WTC11 (cell line): Measurements from ENCODE around the gene TSPAN18.

ENCODE experiments used
- CREM ChIP-seq: sonication (generic); formaldehyde crosslinking; IDR thresholded peaks from 2 replicates; pipeline ENCODE4 v1.8.1; 2022; ENCODE audit warnings: mild to moderate bottlenecking, missing genetic modification reagents, moderate library complexity
- ELF4 ChIP-seq: sonication (generic); formaldehyde crosslinking; IDR thresholded peaks from 2 replicates; pipeline ENCODE4 v1.8.1; 2022; ENCODE audit warnings: low read depth, mild to moderate bottlenecking, moderate library complexity, missing genetic modification reagents
- ETV6 ChIP-seq: sonication (generic); formaldehyde crosslinking; IDR thresholded peaks from 2 replicates; pipeline ENCODE4 v1.8.1; 2022; ENCODE audit warnings: mild to moderate bottlenecking, missing genetic modification reagents
- HMGA2 ChIP-seq: fragments of 250-450 bp; sonication (Bioruptor Pico); IDR thresholded peaks from 2 replicates; pipeline ENCODE4 v1.4.0; 2021; ENCODE audit warnings: mild to moderate bottlenecking, moderate library complexity
- NR3C1 ChIP-seq: sonication (generic); formaldehyde crosslinking; conservative IDR thresholded peaks from 2 replicates; pipeline ENCODE4 v1.8.1; 2023; ENCODE audit warnings: low read depth, mild to moderate bottlenecking, missing genetic modification reagents
- TF ChIP-seq, protein P1 (sequence below): fragments of 200-600 bp; IDR thresholded peaks from 2 replicates; pipeline ENCODE4 v1.8.0; 2022; ENCODE audit warnings: antibody characterized with exemption
- TF ChIP-seq, protein P2 (sequence below): sonication (generic); formaldehyde crosslinking; IDR thresholded peaks from 2 replicates; pipeline ENCODE4 v1.8.0; 2022; ENCODE audit warnings: mild to moderate bottlenecking, missing genetic modification reagents

- TF ChIP-seq ETV6 (CRISPR knock-in tag) = no peak
- no peak for TF ChIP-seq HMGA2 (CRISPR knock-in tag)
- TF ChIP-seq, protein P1, sequence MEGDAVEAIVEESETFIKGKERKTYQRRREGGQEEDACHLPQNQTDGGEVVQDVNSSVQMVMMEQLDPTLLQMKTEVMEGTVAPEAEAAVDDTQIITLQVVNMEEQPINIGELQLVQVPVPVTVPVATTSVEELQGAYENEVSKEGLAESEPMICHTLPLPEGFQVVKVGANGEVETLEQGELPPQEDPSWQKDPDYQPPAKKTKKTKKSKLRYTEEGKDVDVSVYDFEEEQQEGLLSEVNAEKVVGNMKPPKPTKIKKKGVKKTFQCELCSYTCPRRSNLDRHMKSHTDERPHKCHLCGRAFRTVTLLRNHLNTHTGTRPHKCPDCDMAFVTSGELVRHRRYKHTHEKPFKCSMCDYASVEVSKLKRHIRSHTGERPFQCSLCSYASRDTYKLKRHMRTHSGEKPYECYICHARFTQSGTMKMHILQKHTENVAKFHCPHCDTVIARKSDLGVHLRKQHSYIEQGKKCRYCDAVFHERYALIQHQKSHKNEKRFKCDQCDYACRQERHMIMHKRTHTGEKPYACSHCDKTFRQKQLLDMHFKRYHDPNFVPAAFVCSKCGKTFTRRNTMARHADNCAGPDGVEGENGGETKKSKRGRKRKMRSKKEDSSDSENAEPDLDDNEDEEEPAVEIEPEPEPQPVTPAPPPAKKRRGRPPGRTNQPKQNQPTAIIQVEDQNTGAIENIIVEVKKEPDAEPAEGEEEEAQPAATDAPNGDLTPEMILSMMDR = no peak
- TF ChIP-seq, protein P2, sequence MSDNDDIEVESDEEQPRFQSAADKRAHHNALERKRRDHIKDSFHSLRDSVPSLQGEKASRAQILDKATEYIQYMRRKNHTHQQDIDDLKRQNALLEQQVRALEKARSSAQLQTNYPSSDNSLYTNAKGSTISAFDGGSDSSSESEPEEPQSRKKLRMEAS (CRISPR knock-in tag) = no peak
- TF ChIP-seq ELF4 (CRISPR knock-in tag) = no peak
- TF ChIP-seq NR3C1 = no peak
- TF ChIP-seq CREM = no peak
Measured at GRCh38 chr11:44969651-44970252, 243.0 kb downstream of the TSPAN18 start.
